CD1c-positive myeloid dendritic cell (primary cell): ENCODE measurements around the gene ARHGEF19.
"Not testable (repeated sequence)": the region's sequence is repeated elsewhere in the genome, so short reads cannot be mapped to it uniquely, and the experiment has no call there.

Experiments used
- DNase-seq: peaks from one replicate; pipeline ENCODE4 v3.0.0-alpha.2; 2016; ENCODE audit errors: extremely low spot score

The ARHGEF19 gene

DNA sequence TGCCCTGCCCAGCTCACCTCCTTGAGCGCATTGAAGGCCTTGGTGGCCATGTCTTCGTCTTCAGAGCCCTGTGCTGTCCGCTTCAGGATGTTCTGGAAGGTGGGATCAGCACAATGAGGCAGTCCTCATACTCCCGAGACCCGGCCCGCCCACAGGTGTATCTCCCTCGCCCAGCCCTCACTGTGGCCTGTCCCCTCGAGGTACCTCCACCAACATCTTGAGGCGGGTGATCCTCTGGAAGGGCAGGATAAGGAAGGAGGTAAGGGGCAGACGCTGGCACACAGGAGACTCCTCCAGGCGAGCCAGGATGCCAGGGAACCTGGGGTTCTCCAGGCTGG, 7.1 kb downstream of the ARHGEF19 start:
- no peak for DNase-seq

DNA sequence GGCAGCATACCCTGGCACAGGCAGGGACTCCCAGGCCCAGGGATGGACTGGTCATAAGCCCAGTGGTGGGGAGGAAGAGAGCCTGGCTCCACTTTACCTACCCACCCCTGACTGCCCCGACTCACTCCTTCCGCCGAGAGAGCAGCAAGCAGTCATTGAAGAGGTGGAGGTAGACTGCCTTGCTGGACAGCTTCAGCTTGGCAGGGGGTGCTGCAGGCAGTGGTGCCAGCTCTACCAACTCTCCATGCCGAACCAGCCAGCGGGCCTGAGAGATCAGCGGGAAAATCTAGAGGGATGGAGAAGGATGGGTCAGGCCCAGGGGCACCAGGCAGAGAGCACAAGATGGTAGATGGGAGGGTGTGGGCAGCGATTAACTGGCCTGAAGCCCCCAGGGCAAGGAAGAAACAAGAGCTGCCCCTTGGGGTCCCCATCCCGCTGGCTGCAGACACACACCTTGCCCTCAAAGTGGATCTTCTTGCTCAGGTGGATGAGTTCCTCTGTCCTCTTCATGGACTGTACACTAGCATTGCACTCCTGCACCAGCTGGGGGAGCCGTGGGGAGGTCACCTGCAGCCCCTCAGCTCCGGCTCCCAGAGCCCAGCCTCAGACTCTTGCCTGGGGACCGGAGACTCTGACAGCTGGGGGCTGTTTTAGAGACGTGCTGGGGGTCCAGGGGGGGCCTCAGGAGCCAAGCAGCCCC, 7.7 kb downstream of the ARHGEF19 start:
- DNase-seq: peak; percentile 8

DNA sequence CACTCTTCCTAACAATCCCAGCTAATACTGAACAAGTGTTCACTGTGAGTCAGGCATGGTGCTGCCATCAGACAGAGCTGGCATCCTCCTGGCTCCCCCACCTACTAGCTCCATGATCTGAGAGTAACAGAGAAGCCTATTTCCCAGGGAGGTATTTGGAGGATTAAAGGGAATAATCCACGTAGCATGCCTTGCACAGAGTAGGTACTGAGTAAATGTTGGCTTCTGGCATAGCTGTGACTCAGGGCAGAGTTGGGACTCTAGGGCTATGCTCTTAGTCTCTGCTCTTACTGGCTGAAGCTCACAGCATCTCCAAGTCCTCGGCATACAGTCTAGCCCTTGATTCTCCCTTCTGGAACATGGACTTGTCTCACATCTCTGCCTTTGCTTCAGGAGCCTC, 8.2 kb downstream of the ARHGEF19 start:
- no peak for DNase-seq

DNA sequence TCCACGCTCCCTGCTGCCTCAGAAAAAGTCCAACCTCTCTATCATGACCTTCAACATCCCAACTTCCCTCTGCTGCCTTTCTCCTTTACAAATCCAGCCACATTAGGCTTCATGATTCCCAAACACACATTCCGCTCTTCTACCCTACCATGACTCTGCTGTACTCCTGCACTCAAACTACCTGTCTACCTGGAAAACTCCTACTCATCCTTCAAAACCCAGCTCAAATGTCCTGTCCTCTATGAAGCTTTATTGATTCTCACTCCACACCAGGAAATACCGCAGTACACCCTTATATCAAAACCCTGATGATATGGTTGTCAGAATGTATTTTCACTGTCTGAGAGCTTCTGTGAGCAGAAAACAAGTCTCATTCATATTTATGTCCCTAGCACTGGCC, 8.9 kb downstream of the ARHGEF19 start:
- no peak for DNase-seq

DNA sequence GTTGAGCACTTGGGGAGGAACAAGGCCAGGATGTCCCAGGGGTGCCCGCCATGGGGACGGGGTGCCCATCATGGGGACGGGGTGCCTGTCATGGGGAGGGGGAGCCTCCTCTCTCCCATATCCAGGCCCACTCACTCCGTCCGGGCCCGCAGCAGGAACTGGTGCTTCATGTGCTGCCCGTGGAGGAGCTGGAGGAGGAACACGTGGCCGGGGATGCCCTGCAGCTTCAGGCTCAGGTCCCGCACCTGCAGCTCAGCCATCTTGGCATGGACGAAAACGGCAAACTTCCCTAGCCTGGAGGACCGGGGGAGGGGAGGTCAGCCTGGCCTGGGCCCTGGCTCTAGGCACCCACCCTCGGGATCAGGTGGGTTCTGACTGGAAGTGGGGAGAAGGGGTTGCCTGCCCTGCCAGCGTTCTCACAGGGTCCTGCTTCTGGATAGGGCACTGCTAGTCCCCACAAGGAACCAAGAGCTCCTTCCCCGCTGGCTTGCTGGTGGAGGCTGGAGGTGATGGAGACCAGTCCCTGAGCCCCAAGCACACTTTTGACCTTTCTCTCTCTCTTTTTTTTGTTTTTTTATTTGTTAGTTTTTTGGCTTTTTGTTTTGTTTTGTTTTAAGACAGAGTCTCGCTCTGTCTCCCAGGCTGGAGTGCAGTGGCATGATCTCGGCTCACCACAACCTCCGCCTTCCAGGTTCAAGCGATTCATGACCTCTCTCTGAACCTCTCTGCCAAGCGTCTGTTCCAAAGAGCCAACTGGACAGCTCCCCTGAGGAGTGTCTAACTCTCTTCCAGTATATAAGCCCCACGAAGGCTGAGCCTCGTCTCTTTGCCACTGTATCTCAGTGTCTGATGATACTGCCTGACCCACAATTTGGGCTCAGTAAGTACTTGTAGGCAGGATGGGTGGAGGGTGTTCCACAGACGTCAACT, 9.9 kb downstream of the ARHGEF19 start:
- DNase-seq: no peak

DNA sequence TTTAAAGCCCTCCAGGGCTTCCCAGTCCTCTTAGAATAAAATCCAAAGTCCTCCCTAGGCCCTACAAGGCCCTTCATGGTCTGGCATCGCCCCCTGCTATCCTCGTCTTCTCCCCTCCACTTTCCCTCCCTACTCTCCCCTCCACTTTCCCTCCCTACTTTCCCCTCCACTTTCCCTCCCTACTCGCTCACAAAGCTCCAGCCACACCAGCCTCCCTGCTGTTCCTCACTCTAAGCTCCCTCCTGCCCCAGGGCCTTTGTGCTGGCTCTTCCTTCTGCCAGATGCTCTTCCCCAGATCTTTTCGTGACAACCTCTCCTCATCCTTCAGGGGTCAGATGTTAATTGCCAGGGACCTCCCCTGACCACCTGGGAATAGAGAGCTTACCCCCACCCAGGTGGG, 12.8 kb downstream of the ARHGEF19 start:
- no peak for DNase-seq

DNA sequence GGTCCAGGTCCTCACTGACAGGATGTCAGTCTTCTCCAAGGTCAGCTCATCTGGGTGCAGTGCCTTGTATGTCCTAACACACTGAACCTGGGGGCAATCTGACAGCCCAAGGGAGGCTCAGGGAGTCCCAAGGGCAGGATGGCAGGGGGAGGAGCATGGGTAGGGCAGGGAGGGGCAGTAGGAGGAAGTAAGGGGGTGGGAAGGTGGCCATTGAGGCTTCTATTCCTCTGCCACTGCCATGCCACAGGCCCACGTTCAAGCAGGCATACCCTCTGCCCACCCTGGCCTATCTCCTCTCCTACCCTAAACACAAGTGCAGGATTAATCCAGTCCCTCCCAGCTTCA, 13.3 kb downstream of the ARHGEF19 start:
- no peak for DNase-seq

DNA sequence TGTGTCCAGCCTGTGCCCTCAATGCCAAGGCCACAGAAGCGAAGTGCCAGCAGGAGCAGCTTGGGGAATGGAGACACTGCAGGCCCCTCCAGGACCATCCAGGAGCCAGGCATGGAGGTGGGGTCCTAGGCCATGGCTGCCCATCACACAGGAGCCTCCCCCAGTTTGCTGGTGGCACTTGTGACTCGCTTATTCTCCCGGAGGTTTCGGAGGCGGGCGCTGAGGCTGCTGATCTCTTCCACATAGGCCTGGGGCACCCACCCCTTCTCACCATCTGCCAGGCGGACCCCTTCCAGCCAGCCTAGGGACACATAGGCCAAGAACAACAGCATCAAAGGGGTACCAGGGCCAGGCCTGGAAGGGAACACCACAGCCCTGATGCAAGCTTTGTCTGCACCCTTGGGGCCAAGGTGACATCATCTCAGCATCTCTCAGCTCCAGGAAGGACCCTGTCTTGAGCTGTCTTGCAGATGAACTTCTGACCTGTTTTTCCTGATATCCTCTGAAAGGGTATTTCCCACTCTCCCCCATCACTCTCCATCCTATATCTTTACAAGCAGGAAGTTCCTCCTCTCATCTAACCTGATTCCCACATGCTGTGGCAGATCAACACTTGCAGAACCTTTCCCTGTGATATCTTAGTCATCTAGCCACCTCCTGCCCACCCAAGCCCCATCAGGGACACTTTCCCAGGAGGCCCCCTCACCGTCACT, 13.9 kb downstream of the ARHGEF19 start:
- DNase-seq: no peak

DNA sequence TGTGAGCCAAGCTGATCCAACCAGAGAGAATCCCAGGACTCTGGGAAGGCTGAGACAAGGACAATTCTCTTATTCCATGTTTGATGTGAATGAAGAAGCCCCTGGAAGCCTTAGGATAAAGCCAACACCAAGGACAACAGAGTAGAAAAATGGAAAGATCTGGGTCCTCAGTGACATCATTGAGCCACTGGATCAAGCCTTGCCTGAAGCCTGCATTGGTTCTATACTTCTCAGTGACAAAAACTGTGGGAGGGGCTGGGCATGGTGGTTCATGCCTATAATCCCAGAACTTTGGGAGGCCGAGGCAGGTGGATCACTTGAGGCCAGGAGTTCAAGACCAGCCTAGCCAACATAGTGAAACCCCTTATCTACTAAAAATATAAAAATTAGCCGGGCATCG, 15.6 kb downstream of the ARHGEF19 start:
- no peak for DNase-seq

DNA sequence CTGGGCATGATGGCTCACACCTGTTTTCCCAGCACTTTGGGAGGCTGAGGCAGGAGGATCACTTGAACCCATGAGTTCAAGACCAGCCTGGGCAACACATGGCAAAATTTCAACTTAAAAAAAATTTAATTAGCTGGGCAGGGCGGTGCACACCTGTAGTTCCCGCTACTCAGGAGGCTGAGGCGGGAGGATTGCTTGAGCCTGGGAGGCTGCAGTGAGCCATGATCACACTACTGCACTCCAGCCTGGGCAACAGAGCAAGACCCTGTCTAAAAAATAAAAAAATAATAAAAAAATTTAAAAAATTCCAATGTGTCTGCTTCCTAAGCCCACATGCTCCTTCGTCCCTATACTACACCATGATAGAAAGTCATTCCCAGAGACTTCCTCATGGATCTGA, 16.3 kb downstream of the ARHGEF19 start:
- not testable (repeated sequence) for DNase-seq

DNA sequence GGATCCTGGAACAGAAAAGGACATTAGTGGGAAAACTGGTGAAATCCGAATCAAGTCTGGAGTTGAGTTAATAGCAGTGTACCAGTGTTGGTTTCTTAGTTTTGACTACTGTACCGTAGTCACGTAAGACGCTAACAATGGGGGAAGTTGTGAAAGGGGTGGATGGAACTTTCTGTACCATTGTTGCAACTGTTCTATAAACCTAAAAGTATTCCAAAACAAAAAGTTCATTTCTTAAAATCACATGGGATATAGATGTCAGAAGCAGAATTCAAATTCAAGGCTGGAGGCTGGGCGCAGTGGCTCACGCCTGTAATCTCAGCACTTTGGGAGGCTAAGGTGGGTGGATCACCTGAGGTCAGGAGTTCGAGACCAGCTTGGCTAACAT, 16.9 kb downstream of the ARHGEF19 start:
- DNase-seq: no peak

DNA sequence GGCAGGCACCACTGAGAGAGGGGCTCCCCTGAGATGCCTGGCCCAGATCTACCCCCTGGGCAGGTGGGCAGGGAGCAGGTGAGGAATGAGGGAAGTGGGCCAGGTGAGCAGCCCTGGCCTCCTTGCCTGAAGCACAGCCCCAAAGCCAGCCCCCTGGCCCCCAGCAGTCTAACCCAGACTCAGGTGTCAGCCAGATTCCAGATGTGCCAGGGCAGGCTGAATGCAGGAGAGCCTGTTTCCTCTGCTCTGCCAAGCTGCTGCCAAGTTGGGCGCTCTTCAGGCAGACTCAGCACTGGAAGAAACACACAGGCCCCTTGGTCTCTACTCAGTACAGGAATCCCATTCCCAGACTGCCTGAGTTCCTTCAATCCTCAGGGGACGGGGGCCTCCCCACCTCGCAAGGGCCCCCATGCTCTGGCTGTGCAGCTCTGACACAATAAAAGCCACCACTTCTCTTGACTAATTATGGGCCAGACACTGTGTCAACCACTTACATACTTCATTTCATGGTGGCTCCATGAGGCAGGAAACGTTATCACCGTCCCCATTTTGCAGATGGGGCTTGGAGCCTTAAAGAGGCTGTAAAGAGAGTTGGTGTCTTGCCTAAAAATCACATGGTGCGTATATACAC, 20.4 kb downstream of the ARHGEF19 start:
- no peak for DNase-seq

DNA sequence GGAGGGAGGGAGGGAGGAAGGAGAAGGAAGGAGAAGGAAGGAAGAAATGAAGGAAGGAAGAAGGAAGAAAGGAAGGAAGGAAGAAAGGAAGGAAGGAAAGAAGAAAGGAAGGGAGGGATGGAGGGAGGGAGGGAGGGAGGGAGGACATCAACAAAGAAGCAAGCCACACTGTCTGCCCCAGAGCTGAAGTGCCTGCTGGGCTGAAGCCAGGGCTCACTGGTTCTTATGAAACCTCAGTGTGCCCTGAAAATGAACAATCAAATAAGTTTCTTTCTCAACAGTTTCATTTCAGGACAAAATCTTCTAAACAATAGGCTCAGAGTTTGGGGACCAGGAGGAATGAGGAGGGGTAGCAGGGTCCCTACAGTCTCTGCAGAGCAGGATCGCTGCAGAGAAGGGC, 21.1 kb downstream of the ARHGEF19 start:
- no peak for DNase-seq

DNA sequence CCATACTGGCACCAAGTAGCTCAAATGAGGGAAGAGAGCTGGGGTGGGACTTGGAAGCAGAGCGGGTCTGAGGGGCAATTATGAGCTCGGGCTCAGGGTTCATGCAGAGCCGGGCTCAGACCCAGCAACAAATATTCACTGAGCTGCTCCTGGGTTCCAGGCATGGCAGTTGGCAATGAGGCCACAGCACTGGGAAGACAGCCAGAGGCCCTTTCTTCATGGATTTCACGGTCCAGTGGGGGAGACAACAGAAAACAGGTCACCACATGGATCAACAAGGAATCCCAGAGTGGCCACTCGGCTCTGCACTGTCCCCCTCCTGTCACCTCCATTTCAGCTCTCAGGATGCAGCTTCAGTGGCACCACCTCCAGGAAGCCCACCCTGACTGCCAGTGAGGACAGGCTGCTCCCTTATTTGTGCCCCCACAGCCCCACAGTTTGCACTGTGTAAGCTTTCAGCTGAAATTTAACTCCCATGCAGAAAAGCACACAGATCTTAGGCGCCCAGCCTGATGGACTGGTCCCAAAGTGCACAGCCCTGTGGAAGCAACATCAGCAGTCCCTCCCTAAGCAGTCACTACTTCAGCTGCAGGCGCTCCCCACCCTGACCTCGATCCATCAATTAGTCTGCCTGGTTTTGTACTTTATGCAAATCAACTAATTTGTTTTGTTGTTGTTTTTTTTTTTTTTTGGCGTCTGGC, 22.4 kb downstream of the ARHGEF19 start:
- DNase-seq: no peak

DNA sequence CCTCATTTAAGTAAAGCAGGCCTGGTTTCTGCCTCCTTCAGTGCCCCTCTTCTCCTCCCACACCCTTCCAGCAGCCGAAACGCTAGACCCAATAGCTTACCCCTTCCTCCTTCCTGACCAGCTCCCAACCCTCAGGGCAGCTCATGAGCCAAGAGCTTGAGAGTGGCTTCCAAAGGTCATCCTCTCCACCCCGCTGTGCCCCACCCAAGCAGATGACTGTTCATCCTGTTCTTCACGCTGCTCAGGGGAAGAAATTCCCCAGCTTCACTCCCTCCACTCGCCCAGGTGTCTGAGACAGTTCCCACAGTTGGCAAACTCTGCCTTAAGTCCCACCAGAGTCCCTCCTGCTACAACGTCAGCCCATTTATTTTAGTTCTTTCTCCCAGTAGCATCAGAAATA, 23.4 kb downstream of the ARHGEF19 start:
- no peak for DNase-seq

DNA sequence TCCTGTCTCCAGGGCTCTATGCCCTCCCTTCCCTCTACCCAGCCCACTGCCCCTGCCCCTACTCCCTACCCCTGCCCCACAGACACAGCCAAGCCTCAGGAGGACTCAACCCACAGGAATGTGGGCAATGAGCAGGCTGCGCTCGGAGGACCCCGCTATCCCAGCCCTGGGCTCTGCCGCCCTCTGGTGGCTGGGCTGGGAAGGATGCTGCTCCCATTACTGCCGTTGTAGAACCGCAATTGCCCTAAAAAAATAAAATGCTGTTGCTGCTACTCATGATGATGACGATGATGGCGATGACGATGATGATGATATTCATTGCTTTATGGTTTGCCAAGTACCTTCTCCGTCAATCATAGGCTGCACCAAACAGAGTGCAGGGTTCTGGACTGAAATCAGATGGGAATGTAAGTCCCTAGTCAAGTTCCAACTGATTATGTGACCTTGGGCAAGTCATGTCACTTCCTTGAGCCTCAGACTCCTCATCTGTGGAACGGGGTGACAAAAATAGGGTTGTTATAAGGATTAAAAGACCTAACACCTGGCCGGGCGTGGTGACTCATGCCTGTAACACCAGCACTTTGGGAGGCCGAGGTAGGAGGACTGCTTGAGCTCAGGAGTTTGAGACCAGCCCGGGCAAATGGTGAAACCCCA, 24.6 kb downstream of the ARHGEF19 start:
- peak; percentile 82 for DNase-seq

DNA sequence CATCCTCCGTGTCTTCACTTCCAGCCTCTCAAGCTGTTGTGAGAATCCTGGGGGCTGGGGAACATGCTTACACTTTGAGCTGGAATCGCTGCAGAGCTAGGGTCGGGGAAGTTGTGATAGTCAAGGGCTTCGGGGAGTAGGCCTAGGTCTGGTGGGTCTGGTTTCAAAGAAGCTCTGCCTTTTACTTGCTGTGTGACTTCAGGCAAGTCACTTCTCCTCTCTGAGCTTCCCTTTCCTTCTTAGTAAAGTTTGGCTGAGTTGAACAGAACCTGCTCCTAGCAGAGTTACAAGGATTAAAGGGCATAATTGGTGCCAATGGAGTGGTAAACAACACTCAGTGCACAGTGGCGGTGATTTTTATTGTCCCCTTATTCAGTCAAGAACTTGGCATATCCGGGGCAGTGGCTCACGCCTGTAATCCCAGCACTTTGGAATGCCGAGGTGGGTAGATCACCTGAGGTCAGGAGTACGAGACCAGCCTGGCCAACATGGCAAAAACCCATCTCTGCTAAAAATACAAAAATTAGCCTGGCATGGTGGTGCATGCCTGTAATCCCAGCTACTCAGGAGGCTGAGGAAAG, 25.7 kb downstream of the ARHGEF19 start:
- no peak for DNase-seq

DNA sequence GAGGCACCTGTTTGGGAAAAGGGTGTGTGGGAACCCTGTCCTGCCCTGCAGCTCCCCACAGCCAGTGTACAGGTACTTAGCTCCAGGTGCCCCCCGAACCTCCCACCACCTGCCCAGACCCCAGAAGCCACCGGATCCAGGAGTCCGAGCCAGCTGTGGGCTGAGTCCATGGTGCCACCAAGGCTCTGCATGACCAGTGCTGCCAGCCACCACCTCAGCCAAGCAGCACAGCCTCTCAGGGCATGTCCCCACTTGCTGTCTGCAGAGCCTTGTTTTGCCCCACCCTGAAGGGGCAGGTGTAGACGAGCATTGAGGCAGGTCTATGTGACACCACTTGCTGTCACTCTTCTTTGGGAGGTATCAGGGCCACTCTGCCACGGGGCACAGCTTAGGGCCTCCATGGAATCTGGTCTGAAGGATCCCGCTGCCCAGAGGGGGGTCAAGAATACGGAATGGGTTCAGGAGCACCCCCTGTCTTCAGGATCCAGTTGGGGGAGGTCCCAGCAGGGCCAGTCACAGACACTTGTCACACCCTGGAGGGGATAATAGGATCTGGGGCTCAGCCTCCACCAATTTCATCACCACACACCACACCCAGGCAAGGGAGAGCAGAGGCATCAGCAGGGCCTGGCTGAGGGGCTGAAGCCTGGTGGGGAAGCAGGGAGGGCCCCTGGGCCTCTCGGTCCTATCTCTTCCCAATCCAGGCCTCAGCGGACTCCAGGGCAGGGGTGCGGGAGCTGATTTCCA, 27.7 kb downstream of the ARHGEF19 start:
- DNase-seq: no peak

DNA sequence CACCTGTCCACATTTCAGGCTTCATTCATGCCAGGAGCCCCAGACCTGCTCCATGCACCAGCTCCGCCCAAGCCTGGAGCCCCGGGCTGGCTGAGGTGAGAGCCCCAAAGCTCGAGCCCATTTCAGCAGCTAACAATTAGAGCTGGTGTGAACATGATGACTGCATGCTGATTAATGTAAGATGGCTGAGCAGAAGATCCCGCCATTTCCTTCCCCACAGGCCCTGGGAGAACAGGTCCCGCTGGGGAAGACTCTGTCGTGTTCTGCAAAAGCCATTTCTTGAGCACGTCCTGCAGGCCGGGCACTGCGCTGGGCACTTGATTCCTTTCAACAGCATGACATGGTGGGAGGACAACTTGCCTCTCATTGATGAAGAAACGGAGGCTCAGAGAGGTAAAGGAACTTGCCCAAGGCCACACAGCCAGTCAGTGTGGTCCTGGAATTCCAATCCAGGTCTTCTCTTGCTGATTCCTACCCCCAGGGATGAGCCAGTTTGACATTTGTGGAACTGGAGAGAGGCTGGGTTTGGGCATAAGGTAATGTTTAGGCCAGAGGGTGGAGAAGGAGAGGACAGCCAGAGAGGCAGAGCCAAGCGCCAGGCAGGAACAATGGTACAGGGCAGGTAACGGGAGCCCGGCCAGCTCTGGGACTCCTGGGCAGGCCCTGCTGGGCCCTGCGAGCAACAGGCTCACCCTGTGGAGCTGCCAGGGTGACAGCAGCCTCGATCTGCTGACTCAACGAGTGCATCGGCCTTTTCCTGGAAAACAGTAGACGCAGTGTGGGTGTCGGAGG, 28.5 kb downstream of the ARHGEF19 start:
- no peak for DNase-seq
